ENCODE results near the gene APBB2. TPM values are rescaled to one million over a fixed set of nuclear protein-coding genes. Genes with fewer than 3 reads are reported as not detected.

APBB2 gene
- total RNA-seq, 1 donor from 2014 or later, result 63.2 TPM

DNA sequence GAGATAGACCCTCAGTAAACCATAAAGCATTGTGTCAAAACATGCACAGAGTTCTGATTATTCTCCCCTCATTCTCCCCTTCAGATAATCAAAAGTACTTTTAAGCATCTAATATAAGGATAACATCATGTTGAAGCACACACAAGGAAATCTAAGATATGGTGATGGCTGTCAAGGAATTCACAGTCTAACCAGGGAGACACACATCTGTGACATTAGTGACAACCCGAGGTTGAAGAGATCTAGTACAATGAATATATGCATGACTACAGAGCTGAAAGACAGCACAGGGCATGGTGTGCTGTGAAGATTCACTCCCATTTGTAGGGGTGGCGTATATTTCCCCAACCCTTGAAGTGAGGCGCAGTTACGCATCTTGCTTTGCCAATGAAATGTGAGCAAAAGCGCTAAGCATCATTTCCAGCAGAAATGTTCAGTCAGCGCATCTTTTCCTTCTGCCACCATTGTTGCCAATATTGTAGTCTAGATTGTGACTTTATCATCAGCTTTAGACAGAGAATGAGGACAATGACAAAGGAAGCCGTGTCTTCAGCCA lies 342.6 kb downstream of the APBB2 start:
- Mint-ChIP-seq H3K27ac (no peak overlapping the region), H3K36me3 (no peaks in the 10 kb centered on the region), H3K9me3 (no peaks in the 10 kb centered on the region), H3K4me1 (peaks cover 16% of the 10 kb centered on the region), H3K4me3 (no peak overlapping the region), H3K27me3 (ENCODE audit: low read depth) (no peaks in the 10 kb centered on the region)
- TF ChIP-seq, protein P1, sequence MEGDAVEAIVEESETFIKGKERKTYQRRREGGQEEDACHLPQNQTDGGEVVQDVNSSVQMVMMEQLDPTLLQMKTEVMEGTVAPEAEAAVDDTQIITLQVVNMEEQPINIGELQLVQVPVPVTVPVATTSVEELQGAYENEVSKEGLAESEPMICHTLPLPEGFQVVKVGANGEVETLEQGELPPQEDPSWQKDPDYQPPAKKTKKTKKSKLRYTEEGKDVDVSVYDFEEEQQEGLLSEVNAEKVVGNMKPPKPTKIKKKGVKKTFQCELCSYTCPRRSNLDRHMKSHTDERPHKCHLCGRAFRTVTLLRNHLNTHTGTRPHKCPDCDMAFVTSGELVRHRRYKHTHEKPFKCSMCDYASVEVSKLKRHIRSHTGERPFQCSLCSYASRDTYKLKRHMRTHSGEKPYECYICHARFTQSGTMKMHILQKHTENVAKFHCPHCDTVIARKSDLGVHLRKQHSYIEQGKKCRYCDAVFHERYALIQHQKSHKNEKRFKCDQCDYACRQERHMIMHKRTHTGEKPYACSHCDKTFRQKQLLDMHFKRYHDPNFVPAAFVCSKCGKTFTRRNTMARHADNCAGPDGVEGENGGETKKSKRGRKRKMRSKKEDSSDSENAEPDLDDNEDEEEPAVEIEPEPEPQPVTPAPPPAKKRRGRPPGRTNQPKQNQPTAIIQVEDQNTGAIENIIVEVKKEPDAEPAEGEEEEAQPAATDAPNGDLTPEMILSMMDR (IDR thresholded peaks at IDR 0.05; ENCODE audit: unreplicated experiment), result no peak
- DNase-seq (ENCODE audit: low spot score in 2 of 2, unreplicated experiment in 2 of 2), result no peak

DNA sequence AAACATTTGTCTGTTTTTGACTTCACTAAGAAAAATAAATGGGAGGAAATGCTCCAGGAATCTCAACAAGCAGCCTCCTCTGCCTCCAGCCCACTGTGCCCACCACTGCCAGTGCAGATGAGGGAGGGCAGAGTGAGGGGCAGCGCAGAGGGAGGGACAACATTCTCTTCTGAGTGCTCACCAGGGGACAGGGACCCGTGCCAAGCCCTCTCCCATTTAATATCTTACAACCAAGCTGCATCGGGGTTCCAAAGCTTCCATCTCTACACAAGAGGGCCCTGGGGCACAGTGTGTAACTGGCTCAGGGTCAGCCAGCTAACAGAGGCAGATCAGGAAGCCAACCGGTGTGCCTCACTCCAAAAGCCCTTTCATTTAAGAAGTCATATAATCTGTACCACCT lies 344.2 kb downstream of the APBB2 start:
- DNase-seq (ENCODE audit: low spot score in 2 of 2, unreplicated experiment in 2 of 2), result no peak
- H3K27me3 Mint-ChIP-seq (ENCODE audit: low read depth), result no peaks in the 10 kb centered on the region
- no peak overlapping the region for H3K27ac Mint-ChIP-seq
- H3K4me1 Mint-ChIP-seq, result peaks cover 16% of the 10 kb centered on the region
- H3K4me3 Mint-ChIP-seq, result no peak overlapping the region
- no peaks in the 10 kb centered on the region for H3K9me3 Mint-ChIP-seq
- TF ChIP-seq, protein P1 (IDR thresholded peaks at IDR 0.05; ENCODE audit: unreplicated experiment), result no peak
- no peaks in the 10 kb centered on the region for H3K36me3 Mint-ChIP-seq

DNA sequence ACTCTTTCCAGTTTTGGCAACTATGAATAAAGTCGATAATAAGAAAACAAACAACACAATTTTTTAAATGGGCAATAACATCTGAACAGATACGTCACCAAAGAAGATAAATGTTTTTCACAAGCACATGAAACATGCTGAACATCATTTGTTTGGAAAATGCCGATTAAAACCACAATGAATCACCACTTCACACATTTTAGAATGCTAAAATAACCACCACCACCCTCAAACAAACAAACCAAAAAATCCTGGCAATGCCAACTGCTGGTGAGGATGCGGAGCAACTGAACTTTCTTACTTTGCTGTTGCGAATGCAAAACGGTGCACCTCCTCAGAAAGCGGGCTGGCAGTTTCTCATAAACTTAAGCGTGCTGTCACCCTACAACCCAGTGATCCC lies 348.6 kb downstream of the APBB2 start:
- H3K27me3 Mint-ChIP-seq (ENCODE audit: low read depth), result no peaks in the 10 kb centered on the region
- H3K27ac Mint-ChIP-seq, result no peak overlapping the region
- no peaks in the 10 kb centered on the region for H3K36me3 Mint-ChIP-seq
- H3K4me1 Mint-ChIP-seq, result peaks cover 7% of the 10 kb centered on the region
- H3K4me3 Mint-ChIP-seq, result no peak overlapping the region
- H3K9me3 Mint-ChIP-seq, result no peaks in the 10 kb centered on the region
- DNase-seq (ENCODE audit: low spot score in 2 of 2, unreplicated experiment in 2 of 2), result no peak
- TF ChIP-seq, protein P1 (IDR thresholded peaks at IDR 0.05; ENCODE audit: unreplicated experiment), result no peak

DNA sequence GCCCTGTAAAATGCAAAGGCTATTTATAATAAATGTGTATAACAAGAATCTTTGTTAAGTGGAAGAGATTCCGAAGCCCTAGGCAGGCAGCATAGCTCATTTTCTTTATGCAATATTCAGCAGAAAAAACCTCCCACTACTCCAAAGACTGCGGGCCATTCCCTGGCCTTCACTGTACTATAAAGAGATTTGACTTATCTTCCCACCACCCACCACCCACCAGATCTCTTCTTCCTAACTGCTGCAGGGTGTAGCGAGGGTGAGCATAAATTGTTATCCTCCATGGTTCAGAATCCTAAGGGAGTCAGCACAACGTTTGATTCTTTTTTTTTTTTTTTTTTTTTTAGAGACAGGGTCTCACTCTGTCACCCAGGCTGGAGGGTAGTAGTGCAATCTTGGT lies 349.8 kb downstream of the APBB2 start:
- Mint-ChIP-seq H3K9me3 (no peaks in the 10 kb centered on the region), H3K27me3 (ENCODE audit: low read depth) (no peaks in the 10 kb centered on the region), H3K36me3 (peaks cover 3% of the 10 kb centered on the region), H3K27ac (peak overlapping the region; percentile 59), H3K4me1 (peaks cover 7% of the 10 kb centered on the region), H3K4me3 (no peak overlapping the region)
- DNase-seq (ENCODE audit: low spot score in 2 of 2, unreplicated experiment in 2 of 2), result no peak
- TF ChIP-seq, protein P1 (IDR thresholded peaks at IDR 0.05; ENCODE audit: unreplicated experiment), result no peak

DNA sequence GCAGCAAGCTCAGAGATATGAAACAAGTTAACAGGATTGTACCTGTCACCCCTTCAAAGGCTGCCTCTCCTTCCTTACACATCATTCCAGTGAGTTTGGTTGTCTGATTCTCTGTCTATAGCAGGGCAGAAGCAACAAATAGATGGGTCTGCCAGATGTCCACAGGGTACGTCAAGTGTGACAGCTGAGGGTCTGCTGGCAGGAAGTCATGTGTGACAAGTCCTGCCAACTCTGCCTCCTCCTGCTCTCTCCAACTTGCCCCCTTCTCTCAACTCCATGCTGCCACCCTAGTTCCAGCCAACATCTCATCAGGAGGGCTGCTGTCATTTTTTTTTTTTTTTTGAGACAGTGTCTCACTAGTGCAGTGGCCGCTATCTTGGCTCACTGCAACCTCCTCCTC lies 355.4 kb downstream of the APBB2 start:
- H3K27ac Mint-ChIP-seq, result no peak overlapping the region
- DNase-seq (ENCODE audit: low spot score in 2 of 2, unreplicated experiment in 2 of 2), result no peak
- H3K9me3 Mint-ChIP-seq, result no peaks in the 10 kb centered on the region
- TF ChIP-seq, protein P1 (IDR thresholded peaks at IDR 0.05; ENCODE audit: unreplicated experiment), result no peak
- peaks cover 11% of the 10 kb centered on the region for H3K4me1 Mint-ChIP-seq
- peaks cover 4% of the 10 kb centered on the region for H3K36me3 Mint-ChIP-seq
- H3K4me3 Mint-ChIP-seq, result no peak overlapping the region
- H3K27me3 Mint-ChIP-seq (ENCODE audit: low read depth), result peaks cover 5% of the 10 kb centered on the region

DNA sequence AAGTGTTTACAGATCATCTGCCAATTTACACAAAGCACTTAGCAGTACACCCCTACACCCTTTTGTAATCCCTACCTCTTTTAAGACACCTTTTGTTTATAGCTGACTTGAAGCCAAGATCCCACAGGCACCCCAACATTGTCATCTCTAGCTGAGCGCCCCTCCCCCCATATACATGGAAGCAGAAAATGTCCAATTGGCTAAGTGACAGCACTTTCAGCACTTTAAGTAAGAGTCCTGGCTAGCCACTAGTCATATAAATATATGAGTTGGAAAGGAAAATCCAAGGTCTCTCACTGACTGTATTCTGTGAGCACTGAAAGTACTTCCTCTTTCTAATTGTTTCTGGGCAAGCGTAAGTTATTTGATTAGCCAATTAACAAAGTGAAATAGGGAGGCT lies 356.4 kb downstream of the APBB2 start:
- Mint-ChIP-seq H3K36me3 (peaks cover 7% of the 10 kb centered on the region), H3K4me3 (peak overlapping the region; percentile 32), H3K27me3 (ENCODE audit: low read depth) (peaks cover 5% of the 10 kb centered on the region), H3K9me3 (no peaks in the 10 kb centered on the region), H3K4me1 (peaks cover 11% of the 10 kb centered on the region), H3K27ac (no peak overlapping the region)
- TF ChIP-seq, protein P1 (IDR thresholded peaks at IDR 0.05; ENCODE audit: unreplicated experiment), result no peak
- no peak for DNase-seq (ENCODE audit: low spot score in 2 of 2, unreplicated experiment in 2 of 2)
